Mesendoderm (in vitro differentiated cells): ENCODE data around the gene SOBP.

ENCODE experiments used
- DNase-seq: peaks from one replicate; pipeline ENCODE4 v3.0.0; 2013
- H2AK5ac ChIP-seq: 2 replicates; pipeline ENCODE4 v1.6.1; 2013; ENCODE audit warnings: low read length, inconsistent platforms
- H2BK120ac ChIP-seq: 2 replicates; pipeline ENCODE4 v1.6.1; 2013; ENCODE audit warnings: low read depth, mild to moderate bottlenecking, low read length, moderate library complexity, mixed read lengths
- H2BK15ac ChIP-seq: replicated peaks from 2 replicates; pipeline ENCODE4 v1.6.1; 2013; ENCODE audit warnings: low read depth, mild to moderate bottlenecking, moderate library complexity
- H2BK5ac ChIP-seq: 2 replicates; pipeline ENCODE4 v1.6.1; 2013; ENCODE audit warnings: low read length, inconsistent platforms
- H3K18ac ChIP-seq: 2 replicates; pipeline ENCODE4 v1.6.1; 2013; ENCODE audit warnings: mild to moderate bottlenecking, low read length, mixed read lengths
- H3K23ac ChIP-seq: one replicate; pipeline ENCODE4 v1.6.1; 2013; ENCODE audit warnings: low read length
- H3K27ac ChIP-seq: 2 replicates; pipeline ENCODE4 v1.5.1; 2013; ENCODE audit warnings: low read depth, mild to moderate bottlenecking, inconsistent platforms, low read length, moderate library complexity
- H3K27me3 ChIP-seq: 2 replicates; pipeline ENCODE4 v1.6.1; 2013; ENCODE audit warnings: low read length, control low read depth, mild to moderate bottlenecking, inconsistent platforms; ENCODE audit not compliant: insufficient read depth, poor library complexity
- H3K36me3 ChIP-seq: 2 replicates; pipeline ENCODE4 v1.6.1; 2013; ENCODE audit warnings: low read length, inconsistent platforms; ENCODE audit not compliant: control insufficient read depth, insufficient read depth
- H3K4ac ChIP-seq: one replicate; pipeline ENCODE4 v1.6.1; 2013; ENCODE audit warnings: low read depth, mild to moderate bottlenecking, low read length, moderate library complexity
- H3K4me1 ChIP-seq: 2 replicates; pipeline ENCODE4 v1.6.1; 2013; ENCODE audit warnings: low read depth, low read length, inconsistent platforms; ENCODE audit not compliant: control insufficient read depth
- H3K4me2 ChIP-seq: 2 replicates; pipeline ENCODE4 v1.6.1; 2013; ENCODE audit warnings: low read length
- H3K4me3 ChIP-seq: 2 replicates; pipeline ENCODE4 v1.5.1; 2013; ENCODE audit warnings: mild to moderate bottlenecking, low read length
- H3K56ac ChIP-seq: one replicate; pipeline ENCODE4 v1.6.1; 2013; ENCODE audit warnings: low read length
- H3K79me1 ChIP-seq: 2 replicates; pipeline ENCODE4 v1.6.1; 2013; ENCODE audit warnings: low read length, inconsistent platforms
- H3K79me2 ChIP-seq: 2 replicates; pipeline ENCODE4 v1.6.1; 2013; ENCODE audit warnings: mild to moderate bottlenecking, low read length; ENCODE audit not compliant: control insufficient read depth, insufficient read depth
- H3K9ac ChIP-seq: 2 replicates; pipeline ENCODE4 v1.6.1; 2013; ENCODE audit warnings: low read length, inconsistent platforms
- H4K5ac ChIP-seq: one replicate; pipeline ENCODE4 v1.6.1; 2013; ENCODE audit warnings: low read length
- H4K8ac ChIP-seq: one replicate; pipeline ENCODE4 v1.6.1; 2013; ENCODE audit warnings: low read depth, mild to moderate bottlenecking, control low read depth, low read length, moderate library complexity
- WGBS: extraction: QIAGEN DNeasy Blood & Tissue Kit; methylation state at CpG from one replicate; pipeline ENCODE4 v1.1.7; 2013; ENCODE audit warnings: low lambda C conversion rate, missing lambda C conversion rate; ENCODE audit not compliant: insufficient coverage; ENCODE audit errors: extremely low coverage; 5-methylcytosine and 5-hydroxymethylcytosine counted together

The SOBP gene

DNA sequence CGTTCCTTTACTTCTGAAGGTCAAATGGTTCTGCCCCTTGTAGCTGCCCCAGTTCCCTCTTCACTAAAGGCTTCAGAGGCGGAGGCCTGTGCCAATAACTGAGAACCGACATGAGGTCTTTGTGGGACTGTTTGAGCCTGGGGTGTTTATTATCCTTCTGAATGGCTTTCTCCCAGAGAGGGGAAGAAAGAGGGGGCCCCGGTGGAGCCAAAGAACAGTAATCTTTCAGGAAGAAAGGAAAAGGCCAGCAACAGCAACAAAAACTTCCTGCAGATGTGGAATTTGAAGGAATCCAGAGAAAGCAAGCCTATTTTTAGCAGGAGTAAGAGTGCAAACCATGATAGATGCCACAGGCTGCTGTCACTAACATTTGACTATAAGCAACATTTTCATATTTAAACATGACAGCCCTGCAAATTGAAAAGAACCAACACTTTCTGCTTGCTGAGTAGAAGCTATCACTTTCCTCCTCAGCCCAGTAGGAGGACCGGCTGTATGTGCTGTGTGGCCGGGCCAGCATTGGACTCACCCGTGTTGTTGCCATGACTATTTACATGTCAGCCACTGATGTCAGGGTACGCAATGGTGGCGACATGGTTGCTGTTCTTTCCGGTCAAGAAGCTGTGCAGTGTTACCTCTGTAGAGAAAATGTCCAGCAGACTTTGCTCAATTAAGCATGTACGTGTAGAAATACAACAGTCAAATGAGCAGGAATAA lies 121.3 kb downstream of the SOBP start:
- H2BK15ac ChIP-seq = no peak overlapping the region
- WGBS = no CpG with 5 or more reads among the region's 11 CpGs
- H3K4me1 ChIP-seq = peaks cover 12% of the 10 kb centered on the region
- no peak overlapping the region for H3K4me2 ChIP-seq
- H2BK120ac ChIP-seq = no peak overlapping the region
- H3K79me2 ChIP-seq = no peaks in the 10 kb centered on the region
- no peak overlapping the region for H4K8ac ChIP-seq
- no peak overlapping the region for H3K23ac ChIP-seq
- H3K4me3 ChIP-seq = no peak overlapping the region
- no peak overlapping the region for H2AK5ac ChIP-seq
- H4K5ac ChIP-seq = no peak overlapping the region
- no peak overlapping the region for H3K18ac ChIP-seq
- H3K9ac ChIP-seq = no peak overlapping the region
- H3K79me1 ChIP-seq = no peaks in the 10 kb centered on the region
- H3K27ac ChIP-seq = no peak overlapping the region
- H3K4ac ChIP-seq = no peak overlapping the region
- no peaks in the 10 kb centered on the region for H3K36me3 ChIP-seq
- H3K56ac ChIP-seq = no peak overlapping the region
- DNase-seq = no peak
- no peaks in the 10 kb centered on the region for H3K27me3 ChIP-seq
- no peak overlapping the region for H2BK5ac ChIP-seq

DNA sequence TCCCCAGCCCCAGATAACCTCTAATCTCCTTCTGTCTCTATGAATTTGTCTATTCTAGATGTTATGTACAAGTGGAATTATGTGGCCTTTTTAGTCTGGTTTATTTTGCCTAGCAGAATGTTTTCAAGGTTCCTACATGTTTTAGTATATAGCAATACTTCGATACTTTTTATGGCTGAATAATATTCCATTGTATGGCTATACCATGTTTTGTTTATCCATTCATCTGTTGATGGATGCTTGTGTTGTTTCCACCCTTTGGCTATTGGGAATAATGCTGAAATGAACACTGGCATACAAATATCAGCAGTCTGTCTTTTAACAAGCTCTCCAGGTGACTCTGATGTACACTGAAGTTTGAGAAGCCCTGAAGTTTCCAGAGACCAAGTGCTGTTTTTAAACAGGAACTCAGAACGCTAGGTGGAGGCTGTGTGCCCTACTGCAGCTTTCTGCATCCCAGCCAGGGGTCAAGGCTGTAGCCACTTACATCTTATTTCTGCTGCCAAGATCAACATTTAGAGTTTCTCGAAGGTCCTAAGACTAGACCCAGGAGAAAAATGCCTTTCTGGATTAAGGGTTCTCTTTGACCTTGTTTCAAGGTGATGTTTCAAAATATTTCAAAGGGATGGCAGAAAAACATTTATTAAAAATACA lies 123.0 kb downstream of the SOBP start:
- H3K79me1 ChIP-seq = no peaks in the 10 kb centered on the region
- WGBS = no CpG with 5 or more reads among the region's 3 CpGs

DNA sequence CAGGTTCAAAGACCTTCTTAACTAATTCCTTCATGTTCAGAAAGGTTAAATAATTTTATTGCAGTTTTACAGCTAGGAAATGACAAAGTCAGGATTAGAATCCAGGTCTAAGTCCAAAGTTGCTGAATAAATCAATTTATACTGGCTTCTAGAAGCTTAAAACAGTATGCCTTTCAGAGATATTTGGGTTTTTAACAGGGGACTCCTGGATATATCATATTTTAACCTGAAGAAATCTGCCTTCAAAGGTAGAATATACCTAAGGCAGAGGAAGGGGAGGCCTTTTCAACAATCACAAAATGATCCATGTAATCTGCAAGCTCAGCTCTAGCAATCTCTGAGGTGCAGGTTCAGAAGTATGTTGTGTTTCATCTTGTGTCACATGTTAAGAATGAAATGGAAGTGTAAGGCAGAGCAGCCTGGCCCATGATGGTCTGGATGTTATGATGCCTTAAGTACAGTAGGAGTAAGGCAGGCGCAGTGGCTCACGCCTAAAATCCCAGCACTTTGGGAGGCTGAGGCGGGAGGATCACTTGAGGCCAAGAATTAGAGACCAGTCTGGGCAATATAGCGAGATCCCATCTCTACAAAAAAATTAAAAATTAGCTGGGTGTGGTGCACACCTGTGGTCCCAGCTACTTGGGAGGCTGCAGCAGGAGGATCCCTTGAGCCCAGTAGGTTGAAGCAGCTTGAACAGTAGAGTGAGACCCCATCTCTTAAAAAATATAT lies 123.9 kb downstream of the SOBP start:
- DNase-seq = no peak
- Histone ChIP-seq H2BK120ac (no peak overlapping the region), H4K5ac (no peak overlapping the region), H3K4me1 (peaks cover 13% of the 10 kb centered on the region), H3K18ac (no peak overlapping the region), H3K79me2 (no peaks in the 10 kb centered on the region), H3K23ac (no peak overlapping the region), H3K9ac (no peak overlapping the region), H3K27ac (no peak overlapping the region), H2AK5ac (no peak overlapping the region), H3K27me3 (no peaks in the 10 kb centered on the region), H2BK5ac (no peak overlapping the region), H3K4me2 (no peak overlapping the region), H3K79me1 (no peaks in the 10 kb centered on the region), H3K36me3 (no peaks in the 10 kb centered on the region), H2BK15ac (no peak overlapping the region), H3K56ac (no peak overlapping the region), H4K8ac (no peak overlapping the region), H3K4ac (no peak overlapping the region), H3K4me3 (no peak overlapping the region)
- no CpG with 5 or more reads among the region's 4 CpGs for WGBS

More for the DNA sequence above, 123.0 kb downstream of the SOBP start:
- H2BK120ac ChIP-seq = no peak overlapping the region
- H4K8ac ChIP-seq = no peak overlapping the region
- H3K36me3 ChIP-seq = no peaks in the 10 kb centered on the region
- H4K5ac ChIP-seq = no peak overlapping the region
- H3K4me3 ChIP-seq = no peak overlapping the region
- no peak overlapping the region for H3K27ac ChIP-seq
- H3K79me2 ChIP-seq = no peaks in the 10 kb centered on the region
- H3K23ac ChIP-seq = no peak overlapping the region
- no peak overlapping the region for H3K4me2 ChIP-seq
- H3K56ac ChIP-seq = no peak overlapping the region
- no peak overlapping the region for H3K18ac ChIP-seq
- no peak for DNase-seq
- H3K4me1 ChIP-seq = peaks cover 13% of the 10 kb centered on the region
- no peak overlapping the region for H3K9ac ChIP-seq
- H2BK5ac ChIP-seq = no peak overlapping the region
- H3K27me3 ChIP-seq = no peaks in the 10 kb centered on the region
- no peak overlapping the region for H3K4ac ChIP-seq
- no peak overlapping the region for H2AK5ac ChIP-seq
- no peak overlapping the region for H2BK15ac ChIP-seq

DNA sequence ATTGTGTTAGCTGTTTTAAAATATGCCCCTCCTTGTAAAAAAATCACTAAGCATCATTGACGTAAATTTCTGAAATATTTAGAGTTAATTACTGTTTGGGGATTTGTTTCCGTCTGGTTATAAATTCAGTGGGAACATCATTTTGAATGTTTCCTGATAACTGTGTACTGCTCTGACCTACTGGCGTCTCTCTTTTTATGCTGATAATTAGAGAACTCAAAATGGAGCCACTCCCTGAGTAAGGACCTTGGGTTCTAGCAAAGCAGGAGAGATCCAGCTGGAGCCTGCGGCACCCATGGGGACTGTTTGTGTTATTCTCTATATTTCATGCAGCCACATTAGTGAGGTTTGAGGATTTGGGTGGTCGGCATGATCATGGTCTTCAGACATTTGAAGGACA lies 124.9 kb downstream of the SOBP start:
- H3K79me1 ChIP-seq = no peaks in the 10 kb centered on the region
- H3K79me2 ChIP-seq = no peaks in the 10 kb centered on the region
- H3K23ac ChIP-seq = no peak overlapping the region
- no CpG with 5 or more reads among the region's 5 CpGs for WGBS
- no peak overlapping the region for H4K5ac ChIP-seq
- no peak overlapping the region for H3K4me2 ChIP-seq
- DNase-seq = no peak
- no peak overlapping the region for H3K18ac ChIP-seq
- no peaks in the 10 kb centered on the region for H3K36me3 ChIP-seq
- no peak overlapping the region for H3K4ac ChIP-seq
- H3K56ac ChIP-seq = no peak overlapping the region
- no peak overlapping the region for H3K9ac ChIP-seq
- H3K4me3 ChIP-seq = no peak overlapping the region
- H3K4me1 ChIP-seq = peaks cover 8% of the 10 kb centered on the region
- no peak overlapping the region for H2BK120ac ChIP-seq
- no peaks in the 10 kb centered on the region for H3K27me3 ChIP-seq
- H2BK15ac ChIP-seq = no peak overlapping the region
- H3K27ac ChIP-seq = no peak overlapping the region
- H4K8ac ChIP-seq = no peak overlapping the region
- no peak overlapping the region for H2AK5ac ChIP-seq
- no peak overlapping the region for H2BK5ac ChIP-seq

DNA sequence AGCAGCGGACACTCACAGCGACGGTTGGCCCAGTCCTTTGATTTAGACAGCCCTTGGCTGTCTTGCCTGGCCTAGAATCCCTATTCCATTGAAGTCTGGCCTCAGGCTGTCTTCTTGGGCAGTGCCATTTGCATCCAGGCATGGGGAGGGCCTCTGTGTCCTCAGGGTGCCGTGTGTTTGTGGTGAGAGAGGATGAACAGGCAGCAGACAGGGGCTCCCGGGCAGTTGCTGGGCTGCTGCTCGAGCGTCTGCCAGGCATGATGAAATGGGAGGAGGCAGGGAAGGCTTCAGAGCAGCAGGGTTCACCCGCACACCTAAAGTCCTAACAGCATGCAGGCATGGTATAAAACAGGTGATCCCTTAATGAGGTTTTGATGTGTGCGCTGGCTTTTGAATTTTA lies 126.9 kb downstream of the SOBP start:
- peak overlapping the region; percentile 36 for H3K4ac ChIP-seq
- peaks cover 5% of the 10 kb centered on the region for H3K4me1 ChIP-seq
- no peak overlapping the region for H3K23ac ChIP-seq
- no peak overlapping the region for H2BK15ac ChIP-seq
- H3K4me2 ChIP-seq = no peak overlapping the region
- DNase-seq = no peak
- H3K18ac ChIP-seq = no peak overlapping the region
- H2BK5ac ChIP-seq = no peak overlapping the region
- H3K9ac ChIP-seq = no peak overlapping the region
- no peaks in the 10 kb centered on the region for H3K79me2 ChIP-seq
- H3K79me1 ChIP-seq = no peaks in the 10 kb centered on the region
- no peaks in the 10 kb centered on the region for H3K27me3 ChIP-seq
- no peak overlapping the region for H3K56ac ChIP-seq
- no CpG with 5 or more reads among the region's 9 CpGs for WGBS
- H2BK120ac ChIP-seq = no peak overlapping the region
- no peak overlapping the region for H3K4me3 ChIP-seq
- H2AK5ac ChIP-seq = no peak overlapping the region
- no peaks in the 10 kb centered on the region for H3K36me3 ChIP-seq
- no peak overlapping the region for H3K27ac ChIP-seq
- no peak overlapping the region for H4K8ac ChIP-seq
- H4K5ac ChIP-seq = no peak overlapping the region
